ENCODE data around the gene SERPINB12. TPM values are rescaled to one million over a fixed set of nuclear protein-coding genes. Genes with fewer than 3 reads are reported as not detected.

The SERPINB12 gene, protein sequence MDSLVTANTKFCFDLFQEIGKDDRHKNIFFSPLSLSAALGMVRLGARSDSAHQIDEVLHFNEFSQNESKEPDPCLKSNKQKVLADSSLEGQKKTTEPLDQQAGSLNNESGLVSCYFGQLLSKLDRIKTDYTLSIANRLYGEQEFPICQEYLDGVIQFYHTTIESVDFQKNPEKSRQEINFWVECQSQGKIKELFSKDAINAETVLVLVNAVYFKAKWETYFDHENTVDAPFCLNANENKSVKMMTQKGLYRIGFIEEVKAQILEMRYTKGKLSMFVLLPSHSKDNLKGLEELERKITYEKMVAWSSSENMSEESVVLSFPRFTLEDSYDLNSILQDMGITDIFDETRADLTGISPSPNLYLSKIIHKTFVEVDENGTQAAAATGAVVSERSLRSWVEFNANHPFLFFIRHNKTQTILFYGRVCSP
- total RNA-seq (not detected in 2 replicates), polyA plus RNA-seq (not detected in 2 replicates), polyA minus RNA-seq (not detected in 2 replicates), Bru-seq, nascent RNA (not detected), BruChase-seq, experiment 1, labeled RNA remaining after a 6-hour chase (not detected), BruChase-seq, experiment 2, labeled RNA remaining after a 2-hour chase (not detected)
- polyA plus RNA-seq (2011; cell fraction: cytosol; rRNA removed), result not detected in 2 replicates
- not detected in 2 replicates for polyA plus RNA-seq (2011; cell fraction: nucleus; rRNA removed)
- not detected in 2 replicates for polyA plus RNA-seq (2012)
- polyA minus RNA-seq (2011; cell fraction: cytosol; rRNA and poly(A)+ RNA removed), result not detected
- polyA minus RNA-seq (2011; cell fraction: nucleus; rRNA and poly(A)+ RNA removed), result not detected in 2 replicates
- long read RNA-seq, result 0 reads

DNA sequence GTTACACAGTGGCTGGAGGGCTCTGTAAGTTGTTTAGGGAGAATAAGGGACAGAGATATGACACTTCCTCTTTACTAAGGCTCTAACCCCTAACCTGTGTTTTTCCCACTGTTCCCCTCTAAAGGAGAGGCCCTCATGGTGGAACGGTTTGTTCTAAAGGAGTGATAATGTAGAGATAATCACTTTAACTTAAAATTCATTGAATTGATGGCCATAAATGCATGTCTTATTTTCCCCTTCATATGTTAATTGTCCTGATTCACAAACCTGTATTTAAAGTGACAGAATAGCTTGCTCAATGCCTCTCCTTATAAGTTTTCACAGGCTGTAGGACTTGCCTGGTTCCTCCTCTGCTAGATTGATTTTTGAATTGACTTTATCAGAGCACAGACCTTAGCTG, at the start of gene SERPINB12:
SERPINB12 (plus strand) TSS at position 301 of the 400 bp plus-strand sequence. CDS start 13,791 bp downstream, outside the sequence.
- H3K4me3 ChIP-seq (replicated peaks in 1 of 3; ENCODE audit: insufficient read depth in 1 of 3, low read depth in 1 of 3, low read length in 3 of 3), result no peak within 1 kb of the TSS
- H3K4me1 ChIP-seq (ENCODE audit: control insufficient read depth, extremely low read depth, insufficient read depth, low read length), result no peaks in the 10 kb centered on the region
- H3K27ac ChIP-seq (ENCODE audit: insufficient read depth, low read depth, low read length), result no peak within 1 kb of the TSS
- no peak for DNase-seq (ENCODE audit: low read depth, low spot score)
- ChIA-PET CTCF (no interaction called here), POLR2A (no interaction called here)
- BruUV-seq (replicated peaks), result no TSS peak
- H3K9me3 ChIP-seq (replicated peaks; ENCODE audit: control insufficient read depth, insufficient read depth, low read length), result no peaks in the 10 kb centered on the region
- intact Hi-C loops (cut with micrococcal nuclease), result no loop called here
- no peaks in the 10 kb centered on the region for H3K79me2 ChIP-seq (ENCODE audit: control insufficient read depth, insufficient read depth, low read length)
- dilution Hi-C loops (cut with MboI; ENCODE audit: extremely low pct_ligation_motif_present, low sequenced_read_pairs), result no loop called here
- H4K20me1 ChIP-seq (replicated peaks; ENCODE audit: control insufficient read depth, extremely low read depth, insufficient read depth, low read length), result no peaks in the 10 kb centered on the region
- H3K36me3 ChIP-seq (ENCODE audit: control insufficient read depth in 2 of 2, extremely low read depth in 1 of 2, insufficient read depth in 2 of 2, low read length in 2 of 2), result no peaks in the 10 kb centered on the region
- no peak within 1 kb of the TSS for H2AFZ ChIP-seq (ENCODE audit: low read depth, low read length)
- no peak for FAIRE-seq
- TF ChIP-seq JUN (IDR thresholded peaks at IDR 0.05; ENCODE audit: borderline replicate concordance, insufficient read depth, insufficient read length, low read depth) (no peak), POLR2AphosphoS5 (IDR thresholded peaks at IDR 0.05; ENCODE audit: insufficient read depth, low read depth, low read length) (no peak), MYC (IDR thresholded peaks at IDR 0.05; ENCODE audit: low read depth, low read length) (no peak), POLR2A (IDR thresholded peaks at IDR 0.05; ENCODE audit: low read depth, low read length) (no peak), GATA2 (IDR thresholded peaks at IDR 0.05; ENCODE audit: insufficient read depth, insufficient read length, low read depth, low read length) (no peak), FOS (IDR thresholded peaks at IDR 0.05; ENCODE audit: borderline replicate concordance, insufficient read depth, low read length) (no peak), EZH2 (IDR thresholded peaks at IDR 0.05; ENCODE audit: borderline replicate concordance, low read depth, low read length, severe bottlenecking) (no peak)
- TF ChIP-seq, protein P1, sequence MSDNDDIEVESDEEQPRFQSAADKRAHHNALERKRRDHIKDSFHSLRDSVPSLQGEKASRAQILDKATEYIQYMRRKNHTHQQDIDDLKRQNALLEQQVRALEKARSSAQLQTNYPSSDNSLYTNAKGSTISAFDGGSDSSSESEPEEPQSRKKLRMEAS (IDR thresholded peaks at IDR 0.05; ENCODE audit: insufficient read depth, insufficient read length), result no peak
- TF ChIP-seq, protein P2, sequence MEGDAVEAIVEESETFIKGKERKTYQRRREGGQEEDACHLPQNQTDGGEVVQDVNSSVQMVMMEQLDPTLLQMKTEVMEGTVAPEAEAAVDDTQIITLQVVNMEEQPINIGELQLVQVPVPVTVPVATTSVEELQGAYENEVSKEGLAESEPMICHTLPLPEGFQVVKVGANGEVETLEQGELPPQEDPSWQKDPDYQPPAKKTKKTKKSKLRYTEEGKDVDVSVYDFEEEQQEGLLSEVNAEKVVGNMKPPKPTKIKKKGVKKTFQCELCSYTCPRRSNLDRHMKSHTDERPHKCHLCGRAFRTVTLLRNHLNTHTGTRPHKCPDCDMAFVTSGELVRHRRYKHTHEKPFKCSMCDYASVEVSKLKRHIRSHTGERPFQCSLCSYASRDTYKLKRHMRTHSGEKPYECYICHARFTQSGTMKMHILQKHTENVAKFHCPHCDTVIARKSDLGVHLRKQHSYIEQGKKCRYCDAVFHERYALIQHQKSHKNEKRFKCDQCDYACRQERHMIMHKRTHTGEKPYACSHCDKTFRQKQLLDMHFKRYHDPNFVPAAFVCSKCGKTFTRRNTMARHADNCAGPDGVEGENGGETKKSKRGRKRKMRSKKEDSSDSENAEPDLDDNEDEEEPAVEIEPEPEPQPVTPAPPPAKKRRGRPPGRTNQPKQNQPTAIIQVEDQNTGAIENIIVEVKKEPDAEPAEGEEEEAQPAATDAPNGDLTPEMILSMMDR (IDR thresholded peaks at IDR 0.05; ENCODE audit: extremely low read depth in 1 of 2, insufficient read depth in 1 of 2, low read depth in 1 of 2, low read length in 2 of 2), result no peak
- H3K4me2 ChIP-seq (ENCODE audit: insufficient read depth, low read length), result no peak within 1 kb of the TSS
- H3K9me1 ChIP-seq (replicated peaks; ENCODE audit: control insufficient read depth, extremely low read depth, insufficient read depth, low read length), result no peaks in the 10 kb centered on the region
- H3K9ac ChIP-seq (replicated peaks; ENCODE audit: extremely low read depth, insufficient read depth, low read length), result no peak within 1 kb of the TSS
- no peaks in the 10 kb centered on the region for H3K27me3 ChIP-seq (ENCODE audit: control insufficient read depth in 2 of 2, insufficient read depth in 2 of 2, low read length in 2 of 2)

All from endothelial cell of umbilical vein (primary cell).